KMS-11 (cell line): ENCODE measurements around the gene CHST12.

Source experiments
- H2AFZ ChIP-seq: fragments of 200-600 bp; sonication (generic); 2 replicates; pipeline ENCODE4 v1.6.1; 2016; ENCODE audit warnings: antibody characterized with exemption, mixed run types, low read depth
- H3K27ac ChIP-seq: fragments of 200-600 bp; sonication (generic); 2 replicates; pipeline ENCODE4 v1.6.1; 2016; ENCODE audit warnings: mild to moderate bottlenecking, mixed run types
- H3K27me3 ChIP-seq: fragments of 200-600 bp; sonication (generic); 2 replicates; pipeline ENCODE4 v1.6.1; 2017; ENCODE audit warnings: mild to moderate bottlenecking, low read depth, mixed run types, moderate library complexity; ENCODE audit not compliant: insufficient read depth
- H3K36me3 ChIP-seq: fragments of 200-600 bp; sonication (generic); 2 replicates; pipeline ENCODE4 v1.6.1; 2017; ENCODE audit warnings: mild to moderate bottlenecking, mixed run types; ENCODE audit not compliant: insufficient read depth
- H3K4me1 ChIP-seq: fragments of 200-600 bp; sonication (generic); 2 replicates; pipeline ENCODE4 v1.6.1; 2016; ENCODE audit warnings: mild to moderate bottlenecking, low read depth, mixed run types; ENCODE audit not compliant: poor library complexity, severe bottlenecking
- H3K4me2 ChIP-seq: fragments of 200-600 bp; sonication (generic); 2 replicates; pipeline ENCODE4 v1.7.0; 2016; ENCODE audit warnings: mild to moderate bottlenecking, mixed run types
- H3K4me3 ChIP-seq: fragments of 200-600 bp; sonication (generic); IDR thresholded peaks from 2 replicates; pipeline ENCODE4 v1.6.1; 2017; ENCODE audit warnings: low read depth, low read length, mixed read lengths; ENCODE audit not compliant: insufficient read depth
- H3K79me2 ChIP-seq: fragments of 200-600 bp; sonication (generic); 2 replicates; pipeline ENCODE4 v1.6.1; 2016; ENCODE audit warnings: low read depth, mixed run types; ENCODE audit not compliant: insufficient read depth
- H3K9ac ChIP-seq: fragments of 200-600 bp; sonication (generic); 2 replicates; pipeline ENCODE4 v1.6.1; 2016; ENCODE audit warnings: mild to moderate bottlenecking, mixed run types
- H4K20me1 ChIP-seq: fragments of 200-600 bp; sonication (generic); 2 replicates; pipeline ENCODE4 v1.6.1; 2016; ENCODE audit warnings: mild to moderate bottlenecking, mixed run types; ENCODE audit not compliant: insufficient read depth
- CTCF ChIP-seq: fragments of 200-600 bp; sonication (generic); conservative IDR thresholded peaks from 2 replicates; pipeline ENCODE4 v1.6.1; 2017; ENCODE audit warnings: low read depth, mild to moderate bottlenecking, antibody characterized with exemption, low read length, moderate library complexity, mixed read lengths

CHST12 gene

GRCh38 chr7:2473496-2474180 lies 70.2 kb downstream of the CHST12 start:
- Histone ChIP-seq H3K9ac (no peak overlapping the region), H3K27me3 (peaks cover 58% of the 10 kb centered on the region), H3K4me2 (no peak overlapping the region), H3K4me1 (peaks cover 2% of the 10 kb centered on the region), H3K4me3 (no peak overlapping the region), H3K27ac (no peak overlapping the region), H2AFZ (no peak overlapping the region), H3K79me2 (no peaks in the 10 kb centered on the region), H3K36me3 (no peaks in the 10 kb centered on the region), H4K20me1 (no peaks in the 10 kb centered on the region)
- no peak for TF ChIP-seq CTCF

DNA sequence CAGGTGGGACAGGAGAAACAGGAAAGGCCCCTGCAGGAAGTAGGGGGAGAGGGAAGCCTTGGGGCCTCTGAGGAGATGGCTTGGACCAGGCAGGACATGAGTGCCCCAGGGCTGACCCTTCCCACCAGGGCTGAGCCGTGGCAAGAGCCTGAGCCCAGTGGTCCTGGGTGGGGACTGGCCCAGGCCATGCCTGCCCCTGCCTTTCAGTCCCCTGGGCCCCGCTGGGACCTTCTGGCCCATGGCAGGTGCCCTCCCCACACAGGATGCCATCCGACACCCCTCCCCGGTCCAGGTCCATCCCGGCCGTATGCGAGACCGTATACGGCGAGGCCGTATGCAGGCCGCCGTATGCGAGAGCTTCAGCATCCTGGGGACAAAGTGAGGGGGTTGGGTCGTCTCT lies 70.8 kb downstream of the CHST12 start:
- H3K27ac ChIP-seq = no peak overlapping the region
- H3K9ac ChIP-seq = no peak overlapping the region
- H3K4me1 ChIP-seq = no peaks in the 10 kb centered on the region
- H3K27me3 ChIP-seq = peaks cover 64% of the 10 kb centered on the region
- no peaks in the 10 kb centered on the region for H3K79me2 ChIP-seq
- H3K4me2 ChIP-seq = no peak overlapping the region
- TF ChIP-seq CTCF = no peak
- no peak overlapping the region for H2AFZ ChIP-seq
- no peaks in the 10 kb centered on the region for H4K20me1 ChIP-seq
- H3K36me3 ChIP-seq = no peaks in the 10 kb centered on the region
- no peak overlapping the region for H3K4me3 ChIP-seq

DNA sequence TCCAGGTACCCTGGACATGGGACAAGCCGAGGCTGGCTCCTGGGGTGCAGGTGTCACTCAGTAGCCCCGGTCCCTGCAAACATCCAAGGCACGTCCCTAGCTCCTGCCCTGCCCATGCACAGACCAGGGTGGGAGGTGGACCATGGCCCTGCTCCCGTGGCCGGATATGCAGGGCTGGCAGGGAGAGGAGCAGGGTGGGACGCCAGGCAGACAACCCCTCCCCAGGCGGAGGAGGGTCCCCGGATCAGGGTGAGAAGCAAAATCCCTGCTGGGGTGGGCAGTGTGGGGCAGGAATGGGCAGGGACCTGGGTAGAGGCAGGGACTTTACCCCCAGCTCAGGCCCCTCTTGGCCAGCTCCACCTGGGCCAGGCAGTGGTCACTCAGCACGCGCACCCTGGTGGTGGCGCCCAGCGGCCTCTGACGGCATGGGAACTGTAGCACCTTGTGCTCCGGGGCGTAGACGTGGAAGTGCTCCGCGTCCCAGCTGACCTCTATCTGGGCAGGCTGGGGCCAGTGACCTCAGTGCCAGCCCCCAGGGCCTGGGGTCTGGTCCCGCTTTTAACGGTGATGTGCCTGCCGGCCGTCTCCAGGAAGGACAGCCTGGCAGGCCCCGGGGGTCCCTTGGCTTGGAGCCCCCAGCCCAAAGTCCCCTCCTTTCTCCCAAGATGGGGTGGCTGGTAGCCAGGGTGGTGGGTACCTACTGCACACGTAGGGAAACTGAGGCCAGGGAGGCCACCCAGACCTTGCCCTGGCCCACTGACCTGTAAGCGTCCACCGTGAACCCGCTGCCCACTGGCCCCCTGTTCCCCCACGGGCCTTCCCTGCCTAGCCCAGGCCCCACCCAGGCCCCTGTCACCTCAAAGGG lies 71.6 kb downstream of the CHST12 start:
- H3K4me1 ChIP-seq = no peaks in the 10 kb centered on the region
- no peak overlapping the region for H3K4me2 ChIP-seq
- H4K20me1 ChIP-seq = no peaks in the 10 kb centered on the region
- H3K4me3 ChIP-seq = no peak overlapping the region
- no peak overlapping the region for H2AFZ ChIP-seq
- H3K36me3 ChIP-seq = no peaks in the 10 kb centered on the region
- H3K27ac ChIP-seq = no peak overlapping the region
- TF ChIP-seq CTCF = no peak
- H3K27me3 ChIP-seq = peaks cover 67% of the 10 kb centered on the region
- H3K9ac ChIP-seq = no peak overlapping the region
- no peaks in the 10 kb centered on the region for H3K79me2 ChIP-seq

- Histone ChIP-seq H3K4me2 (no peak overlapping the region), H3K79me2 (no peaks in the 10 kb centered on the region), H3K27ac (no peak overlapping the region), H2AFZ (no peak overlapping the region), H3K9ac (no peak overlapping the region), H4K20me1 (no peaks in the 10 kb centered on the region), H3K4me3 (no peak overlapping the region), H3K36me3 (no peaks in the 10 kb centered on the region), H3K27me3 (peaks cover 72% of the 10 kb centered on the region), H3K4me1 (no peaks in the 10 kb centered on the region)
- no peak for TF ChIP-seq CTCF
These were observed 72.2 kb downstream of the CHST12 start for GRCh38 chr7:2475678-2476015.
